Erythroblast (primary cell): Measurements from ENCODE around the gene CR2.

Experiments used
- GATA1 ChIP-seq: IDR thresholded peaks from 2 replicates; pipeline ENCODE4 v1.6.1; 2011; ENCODE audit warnings: low read depth, mild to moderate bottlenecking, control low read depth, low read length, moderate library complexity
- POLR2A ChIP-seq: IDR thresholded peaks from 2 replicates; pipeline ENCODE4 v1.6.1; 2011; ENCODE audit warnings: mild to moderate bottlenecking, low read length

GRCh38 chr1:207519505-207520399, 65.6 kb downstream of the CR2 start:
- TF ChIP-seq POLR2A (no peak), GATA1 (peak; percentile 59)
